HepG2 (cell line): ENCODE data around the gene SGPL1. TPM values are rescaled to one million over a fixed set of nuclear protein-coding genes. Genes with fewer than 3 reads are reported as not detected.

Source experiments
- ATAC-seq: fragments of 200-7000 bp; cut with Tn5 transposase; 3 replicates; pipeline ENCODE4 v1.9.1; 2020; ENCODE audit warnings: mild to moderate bottlenecking, moderate library complexity
- BruUV-seq: library from RNA; stranded (reverse); fragments of 400-500 nt; replicated peaks from 2 replicates; lab custom pipeline; 2021; lab: Mats Ljungman, UMichigan
- CTCF ChIA-PET: fragments of 300-600 bp; formaldehyde crosslinking; extraction: SDS; loops from one replicate; lab custom pipeline; 2021; ENCODE audit warnings: low total read pairs, inconsistent platforms, low intra/inter-chr PET ratio; lab: Yijun Ruan, JAX
- POLR2A ChIA-PET: fragments of 350-600 bp; sonication (Branson Sonifier 250); formaldehyde crosslinking; loops from one replicate; lab custom pipeline; 2020; ENCODE audit warnings: antibody characterized with exemption, inconsistent platforms; lab: Yijun Ruan, JAX
- DNase-seq: peaks from one replicate; pipeline ENCODE4 v3.0.0-alpha.2; 2015; ENCODE audit warnings: low spot score
- FAIRE-seq: peaks from 3 replicates; lab custom pipeline; 2011; peaks lifted over from hg19 to GRCh38; lab: Jason Lieb, UNC
- H2AFZ ChIP-seq: one replicate; pipeline ENCODE4 v1.6.1; 2011; ENCODE audit warnings: low read length, inconsistent platforms
- H3K27ac ChIP-seq: fragments of 300-600 bp; 3 replicates; pipeline ENCODE4 v1.8.0; 2011; ENCODE audit warnings: mixed run types, mild to moderate bottlenecking, mixed read lengths, low read length, inconsistent platforms; ENCODE audit not compliant: insufficient read depth; ENCODE audit errors: extremely low read length
- H3K27me3 ChIP-seq, 2 experiments: fragments of 200-600 bp in 1 of 2; 2 replicates in 1 of 2; 3 replicates in 1 of 2; pipeline versions ENCODE4 v1.6.0 to v1.8.0; 2011; ENCODE audit warnings: low read length in 2 of 2, mild to moderate bottlenecking in 2 of 2, moderate library complexity in 2 of 2, inconsistent platforms in 1 of 2; ENCODE audit not compliant: insufficient read depth in 2 of 2, control insufficient read depth in 1 of 2
- H3K36me3 ChIP-seq, 2 experiments: fragments of 200-600 bp in 1 of 2; replicated peaks in 1 of 2; 2 replicates in 1 of 2; 3 replicates in 1 of 2; pipeline versions ENCODE4 v1.5.1 to v1.8.0; 2011; ENCODE audit warnings: low read length in 2 of 2, inconsistent platforms in 1 of 2; ENCODE audit not compliant: insufficient read depth in 2 of 2, control insufficient read depth in 1 of 2
- H3K4me1 ChIP-seq: 2 replicates; pipeline ENCODE4 v1.5.1; 2012; ENCODE audit warnings: low read length, inconsistent platforms; ENCODE audit not compliant: insufficient read depth
- H3K4me2 ChIP-seq: 2 replicates; pipeline ENCODE4 v1.6.0; 2011; ENCODE audit warnings: low read depth, low read length, inconsistent platforms
- H3K4me3 ChIP-seq, 3 experiments: fragments of 200-600 bp in 1 of 3; sonication (generic), shearing (Covaris generic) in 1 of 3; replicated peaks in 1 of 3; 2 replicates each; pipeline ENCODE4 v1.5.1; 2011 to 2016; ENCODE audit warnings: low read length in 3 of 3, inconsistent platforms in 2 of 3, low read depth in 2 of 3, mild to moderate bottlenecking in 2 of 3, control low read depth in 1 of 3, mixed read lengths in 1 of 3; ENCODE audit not compliant: insufficient read depth in 1 of 3
- H3K79me2 ChIP-seq: one replicate; pipeline ENCODE4 v1.6.1; 2011; ENCODE audit warnings: low read length, inconsistent platforms; ENCODE audit not compliant: insufficient read depth
- H3K9ac ChIP-seq: 2 replicates; pipeline ENCODE4 v1.6.0; 2011; ENCODE audit warnings: mild to moderate bottlenecking, low read depth, low read length, inconsistent platforms; ENCODE audit not compliant: insufficient read depth
- H3K9me3 ChIP-seq: 2 replicates; pipeline ENCODE4 v1.5.1; 2012; ENCODE audit warnings: mild to moderate bottlenecking, low read length
- H4K20me1 ChIP-seq: 2 replicates; pipeline ENCODE4 v1.6.0; 2011; ENCODE audit warnings: inconsistent platforms, mild to moderate bottlenecking, low read length, moderate library complexity; ENCODE audit not compliant: insufficient read depth
- HNF4G ChIP-seq, 2 experiments: sonication (generic) in 1 of 2; formaldehyde crosslinking in 1 of 2; IDR thresholded peaks; 2 replicates each; pipeline versions ENCODE4 v1.4.0 to v1.6.1; 2011 to 2020; ENCODE audit warnings: borderline replicate concordance in 2 of 2, low read depth in 2 of 2, mild to moderate bottlenecking in 2 of 2, low read length in 1 of 2, missing genetic modification reagents in 1 of 2, moderate library complexity in 1 of 2
- POLR2AphosphoS5 ChIP-seq: IDR thresholded peaks from 2 replicates; pipeline ENCODE4 v1.6.1; 2012; ENCODE audit warnings: low read depth, low read length
- SRF ChIP-seq: IDR thresholded peaks from 2 replicates; pipeline ENCODE4 v1.6.1; 2011; ENCODE audit warnings: mild to moderate bottlenecking, low read depth, low read length, moderate library complexity
- TBP ChIP-seq: sonication (generic); formaldehyde crosslinking; IDR thresholded peaks from 2 replicates; pipeline ENCODE4 v1.5.0; 2020; ENCODE audit warnings: missing genetic modification reagents
- ZNF282 ChIP-seq: fragments of 450-650 bp; IDR thresholded peaks from 2 replicates; pipeline ENCODE4 v1.6.1; 2018; ENCODE audit not compliant: partially characterized antibody
- WGBS: methylation state at CpG from one replicate; pipeline ENCODE4 v1.1.6; 2017; ENCODE audit warnings: low lambda C conversion rate; 5-methylcytosine and 5-hydroxymethylcytosine counted together
- in situ Hi-C: cut with HindIII; loops from 2 replicates; pipeline ENCODE4 v1.10.0; 2017; ENCODE audit warnings: low pct_unique_long_range_greater_than_20kb; ENCODE audit not compliant: extremely low pct_ligation_motif_present
- intact Hi-C: fragments of 100-400 bp; cut with micrococcal nuclease; formaldehyde crosslinking; loops from one replicate; pipeline ENCODE4 v1.10.0; 2022; ENCODE audit not compliant: unreplicated experiment
- polyA plus RNA-seq, 8 experiments: library from polyadenylated mRNA; depleted of rRNA in 3 of 8; stranded (reverse) in 7 of 8; unstranded in 1 of 8; fragments of >200 nt; fragmentation: Illumina TruSeq in 4 of 8; extraction: Trizol in 4 of 8; gene quantifications; 2 replicates each; pipeline versions ENCODE4 v1.2.1 to v1.2.3, GENCODE V29; 2011 to 2016; ENCODE audit warnings: low read depth in 4 of 8, missing spikeins in 1 of 8, mixed read lengths in 1 of 8; ENCODE audit not compliant: insufficient read depth in 1 of 8
- total RNA-seq, 5 experiments: library from RNA; depleted of rRNA; stranded (reverse); fragments of >200 nt; fragmentation: Illumina TruSeq; extraction: Trizol; gene quantifications; 2 replicates each; pipeline ENCODE4 v1.2.3, GENCODE V29; 2016; ENCODE audit warnings: low read depth in 1 of 5
- TF ChIP-seq, protein P1 (sequence below): sonication (generic); formaldehyde crosslinking; IDR thresholded peaks from 2 replicates; pipeline ENCODE4 v1.4.0; 2020; ENCODE audit warnings: missing genetic modification reagents, borderline replicate concordance

SGPL1 gene
- total and polyA plus RNA-seq, 2 of the 13 experiments (the other 11 are each of a cell fraction or from before 2014, with no cell fraction given), result 17.6 to 25.0 TPM

DNA sequence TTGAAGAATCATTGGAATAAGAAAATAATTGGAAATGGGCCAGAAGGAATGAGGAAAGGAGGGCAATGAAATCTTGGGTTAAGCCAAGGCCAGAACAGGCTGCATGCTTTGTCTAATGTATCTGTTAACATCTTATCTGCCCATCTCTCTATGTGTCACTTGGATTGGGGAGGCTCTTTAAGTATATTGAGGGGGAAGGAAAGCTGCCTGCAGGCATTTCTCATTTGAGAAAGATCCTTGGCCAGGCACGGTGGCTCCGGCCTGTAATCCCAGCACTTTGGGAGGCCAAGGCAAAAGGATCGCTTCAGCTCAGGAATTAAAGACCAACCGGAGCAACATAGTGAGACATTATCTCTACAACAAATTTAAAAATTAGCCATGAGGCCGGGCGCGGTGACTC lies 58.3 kb downstream of the SGPL1 start:
- 93% methylated on average over 7 of the region's 7 CpGs for WGBS
- POLR2A ChIA-PET, result no interaction called here
- Histone ChIP-seq H3K36me3 (peaks cover 11 to 34% of the 10 kb centered on the region in 2 experiments), H3K4me2 (no peak overlapping the region), H3K4me3 (no peak overlapping the region), H3K27ac (no peak overlapping the region), H3K9ac (no peak overlapping the region), H4K20me1 (no peaks in the 10 kb centered on the region), H2AFZ (no peak overlapping the region), H3K4me1 (peaks cover 7% of the 10 kb centered on the region; the same call in 1 of the 2 replicates), H3K27me3 (no peaks in the 10 kb centered on the region), H3K79me2 (no peaks in the 10 kb centered on the region), H3K9me3 (no peaks in the 10 kb centered on the region)
- CTCF ChIA-PET, result no interaction called here
- FAIRE-seq, result no peak
- DNase-seq, result no peak
- in situ Hi-C loops (no loop called here), intact Hi-C loops (no loop called here)
- no peak for ATAC-seq
- no TSS peak for BruUV-seq
- no peak for TF ChIP-seq SRF
- no peak for TF ChIP-seq TBP (CRISPR knock-in tag)
- no peak for TF ChIP-seq ZNF282
- TF ChIP-seq HNF4G (IDR thresholded peaks at IDR 0.05; ENCODE audit: borderline replicate concordance, low read depth, low read length), result no peak
- no peak for TF ChIP-seq HNF4G (CRISPR knock-in tag; IDR thresholded peaks at IDR 0.05; ENCODE audit: borderline replicate concordance, low read depth)
- TF ChIP-seq, protein P1, sequence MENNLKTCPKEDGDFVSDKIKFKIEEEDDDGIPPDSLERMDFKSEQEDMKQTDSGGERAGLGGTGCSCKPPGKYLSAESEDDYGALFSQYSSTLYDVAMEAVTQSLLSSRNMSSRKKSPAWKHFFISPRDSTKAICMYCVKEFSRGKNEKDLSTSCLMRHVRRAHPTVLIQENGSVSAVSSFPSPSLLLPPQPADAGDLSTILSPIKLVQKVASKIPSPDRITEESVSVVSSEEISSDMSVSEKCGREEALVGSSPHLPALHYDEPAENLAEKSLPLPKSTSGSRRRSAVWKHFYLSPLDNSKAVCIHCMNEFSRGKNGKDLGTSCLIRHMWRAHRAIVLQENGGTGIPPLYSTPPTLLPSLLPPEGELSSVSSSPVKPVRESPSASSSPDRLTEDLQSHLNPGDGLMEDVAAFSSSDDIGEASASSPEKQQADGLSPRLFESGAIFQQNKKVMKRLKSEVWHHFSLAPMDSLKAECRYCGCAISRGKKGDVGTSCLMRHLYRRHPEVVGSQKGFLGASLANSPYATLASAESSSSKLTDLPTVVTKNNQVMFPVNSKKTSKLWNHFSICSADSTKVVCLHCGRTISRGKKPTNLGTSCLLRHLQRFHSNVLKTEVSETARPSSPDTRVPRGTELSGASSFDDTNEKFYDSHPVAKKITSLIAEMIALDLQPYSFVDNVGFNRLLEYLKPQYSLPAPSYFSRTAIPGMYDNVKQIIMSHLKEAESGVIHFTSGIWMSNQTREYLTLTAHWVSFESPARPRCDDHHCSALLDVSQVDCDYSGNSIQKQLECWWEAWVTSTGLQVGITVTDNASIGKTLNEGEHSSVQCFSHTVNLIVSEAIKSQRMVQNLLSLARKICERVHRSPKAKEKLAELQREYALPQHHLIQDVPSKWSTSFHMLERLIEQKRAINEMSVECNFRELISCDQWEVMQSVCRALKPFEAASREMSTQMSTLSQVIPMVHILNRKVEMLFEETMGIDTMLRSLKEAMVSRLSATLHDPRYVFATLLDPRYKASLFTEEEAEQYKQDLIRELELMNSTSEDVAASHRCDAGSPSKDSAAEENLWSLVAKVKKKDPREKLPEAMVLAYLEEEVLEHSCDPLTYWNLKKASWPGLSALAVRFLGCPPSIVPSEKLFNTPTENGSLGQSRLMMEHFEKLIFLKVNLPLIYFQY (CRISPR knock-in tag), result no peak
- TF ChIP-seq POLR2AphosphoS5, result no peak
